ENCODE measurements around the gene PER1.

Gene PER1

DNA sequence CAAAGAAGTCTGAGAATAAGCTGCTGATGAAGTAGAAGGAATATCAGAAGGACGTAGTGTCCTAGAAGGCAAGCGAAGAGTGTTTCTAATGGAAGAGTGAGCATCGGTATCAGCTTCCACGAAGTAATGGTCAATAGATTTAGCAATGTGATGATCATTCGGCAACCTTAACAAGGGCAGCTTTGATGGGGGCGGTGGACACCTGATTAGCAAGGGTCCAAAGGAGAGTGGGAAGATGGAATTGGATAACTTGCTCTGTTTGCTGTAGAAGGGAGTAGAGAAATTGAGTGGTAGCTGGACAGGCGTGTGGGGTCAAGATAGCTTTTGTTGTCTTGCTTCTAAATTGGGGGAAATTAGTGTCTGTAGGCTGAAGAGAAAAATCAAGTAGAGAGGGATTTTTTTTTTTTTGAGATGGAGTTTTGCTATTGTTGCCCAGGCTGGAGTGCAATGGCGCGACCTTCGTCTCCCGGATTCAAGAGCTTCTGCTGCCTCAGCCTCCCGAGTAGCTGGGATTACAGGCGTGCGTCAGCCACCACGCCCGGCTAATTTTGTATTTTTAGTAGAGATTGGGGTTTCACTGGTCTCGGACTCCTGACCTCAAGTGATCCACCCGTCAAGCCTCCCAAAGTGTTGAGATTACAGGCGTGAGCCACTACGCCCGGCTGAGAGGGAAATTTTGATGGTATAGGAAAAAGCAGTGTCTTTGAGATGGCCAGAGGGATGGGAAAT is 14.4 kb downstream of the PER1 start:
- no peak for DNase-seq (ENCODE audit: low read depth)

DNA sequence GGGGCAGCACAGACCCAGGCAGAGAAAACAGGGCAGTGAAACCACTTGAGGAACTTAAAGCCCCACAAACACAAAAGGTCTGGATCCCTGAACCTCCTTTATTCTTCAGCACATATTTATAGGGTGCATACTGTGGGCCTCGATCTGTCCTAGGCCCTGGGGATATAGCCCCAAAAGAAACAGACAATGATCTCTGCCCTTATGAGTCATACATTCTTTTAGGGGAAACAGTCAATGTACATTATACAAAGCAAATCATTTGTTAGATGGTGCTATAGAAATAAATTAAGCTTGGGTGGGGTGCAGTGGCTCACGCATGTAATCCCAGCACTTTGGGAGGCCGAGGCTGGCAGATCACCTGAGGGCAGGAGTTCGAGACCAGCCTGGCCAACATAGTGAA is 18.3 kb downstream of the PER1 start:
- TF ChIP-seq, protein P1, sequence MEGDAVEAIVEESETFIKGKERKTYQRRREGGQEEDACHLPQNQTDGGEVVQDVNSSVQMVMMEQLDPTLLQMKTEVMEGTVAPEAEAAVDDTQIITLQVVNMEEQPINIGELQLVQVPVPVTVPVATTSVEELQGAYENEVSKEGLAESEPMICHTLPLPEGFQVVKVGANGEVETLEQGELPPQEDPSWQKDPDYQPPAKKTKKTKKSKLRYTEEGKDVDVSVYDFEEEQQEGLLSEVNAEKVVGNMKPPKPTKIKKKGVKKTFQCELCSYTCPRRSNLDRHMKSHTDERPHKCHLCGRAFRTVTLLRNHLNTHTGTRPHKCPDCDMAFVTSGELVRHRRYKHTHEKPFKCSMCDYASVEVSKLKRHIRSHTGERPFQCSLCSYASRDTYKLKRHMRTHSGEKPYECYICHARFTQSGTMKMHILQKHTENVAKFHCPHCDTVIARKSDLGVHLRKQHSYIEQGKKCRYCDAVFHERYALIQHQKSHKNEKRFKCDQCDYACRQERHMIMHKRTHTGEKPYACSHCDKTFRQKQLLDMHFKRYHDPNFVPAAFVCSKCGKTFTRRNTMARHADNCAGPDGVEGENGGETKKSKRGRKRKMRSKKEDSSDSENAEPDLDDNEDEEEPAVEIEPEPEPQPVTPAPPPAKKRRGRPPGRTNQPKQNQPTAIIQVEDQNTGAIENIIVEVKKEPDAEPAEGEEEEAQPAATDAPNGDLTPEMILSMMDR (IDR thresholded peaks at IDR 0.05; ENCODE audit: insufficient read depth, low read depth, low read length, missing control alignments): no peak
- DNase-seq (ENCODE audit: low read depth): no peak
- H3K4me3 ChIP-seq (ENCODE audit: low read depth, low read length): no peak overlapping the region

More for the DNA sequence above, 14.4 kb downstream of the PER1 start:
- H3K4me3 ChIP-seq (ENCODE audit: low read depth, low read length): peak overlapping the region; percentile 77
- TF ChIP-seq, protein P1 (IDR thresholded peaks at IDR 0.05; ENCODE audit: insufficient read depth, low read depth, low read length, missing control alignments): no peak

DNA sequence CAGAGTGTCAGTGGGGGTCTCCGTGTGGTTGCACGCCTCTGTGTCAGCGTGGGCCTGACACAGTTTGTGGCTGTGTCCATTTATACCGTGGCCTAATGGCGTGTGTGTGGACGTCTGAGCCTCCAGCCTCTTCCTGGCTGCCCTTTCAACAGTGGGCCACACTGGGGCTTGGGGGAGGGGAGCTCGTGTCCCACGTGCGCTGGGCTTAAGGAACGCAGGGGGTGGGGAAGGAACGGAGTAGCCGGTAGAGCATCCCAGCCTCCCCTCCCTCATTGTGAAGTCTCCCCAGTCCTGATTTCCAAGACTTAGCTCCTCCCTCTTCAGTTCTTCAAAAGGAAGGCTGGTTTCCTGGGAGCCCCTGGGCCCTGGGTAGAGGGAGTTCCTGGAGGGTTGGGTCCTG is 18.8 kb downstream of the PER1 start:
- no peak for DNase-seq (ENCODE audit: low read depth)
- H3K4me3 ChIP-seq (ENCODE audit: low read depth, low read length): no peak overlapping the region
- TF ChIP-seq, protein P1 (IDR thresholded peaks at IDR 0.05; ENCODE audit: insufficient read depth, low read depth, low read length, missing control alignments): no peak

DNA sequence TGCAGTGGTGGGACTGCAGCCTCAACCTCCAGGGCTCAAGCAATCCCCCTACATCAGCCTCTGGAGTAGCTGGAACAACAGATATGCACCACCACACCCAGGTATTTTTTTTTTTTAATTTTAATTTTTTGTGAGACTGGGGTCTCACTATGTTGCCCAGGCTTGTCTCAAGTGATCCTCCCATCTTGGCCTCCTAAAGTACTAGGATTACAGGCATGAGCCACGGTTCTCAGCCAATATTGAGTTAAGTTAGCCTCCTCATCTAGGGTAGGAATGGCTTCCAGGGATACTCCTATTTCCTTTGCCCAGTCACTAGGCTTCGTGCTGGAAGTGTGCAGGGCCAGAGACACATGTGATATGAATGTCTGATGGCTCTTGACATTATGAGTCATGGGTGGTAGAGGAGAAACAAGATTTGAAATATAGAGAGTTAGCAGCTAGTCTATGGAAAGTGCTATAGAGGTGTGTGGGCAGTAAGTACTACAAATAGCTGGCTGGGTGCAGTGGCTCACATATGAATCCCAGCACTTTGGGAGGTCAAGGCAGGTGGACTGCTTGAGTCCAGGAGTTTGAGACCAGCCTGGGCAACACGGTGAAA is 20.3 kb downstream of the PER1 start:
- DNase-seq (ENCODE audit: low read depth): no peak
- TF ChIP-seq, protein P1 (IDR thresholded peaks at IDR 0.05; ENCODE audit: insufficient read depth, low read depth, low read length, missing control alignments): no peak

DNA sequence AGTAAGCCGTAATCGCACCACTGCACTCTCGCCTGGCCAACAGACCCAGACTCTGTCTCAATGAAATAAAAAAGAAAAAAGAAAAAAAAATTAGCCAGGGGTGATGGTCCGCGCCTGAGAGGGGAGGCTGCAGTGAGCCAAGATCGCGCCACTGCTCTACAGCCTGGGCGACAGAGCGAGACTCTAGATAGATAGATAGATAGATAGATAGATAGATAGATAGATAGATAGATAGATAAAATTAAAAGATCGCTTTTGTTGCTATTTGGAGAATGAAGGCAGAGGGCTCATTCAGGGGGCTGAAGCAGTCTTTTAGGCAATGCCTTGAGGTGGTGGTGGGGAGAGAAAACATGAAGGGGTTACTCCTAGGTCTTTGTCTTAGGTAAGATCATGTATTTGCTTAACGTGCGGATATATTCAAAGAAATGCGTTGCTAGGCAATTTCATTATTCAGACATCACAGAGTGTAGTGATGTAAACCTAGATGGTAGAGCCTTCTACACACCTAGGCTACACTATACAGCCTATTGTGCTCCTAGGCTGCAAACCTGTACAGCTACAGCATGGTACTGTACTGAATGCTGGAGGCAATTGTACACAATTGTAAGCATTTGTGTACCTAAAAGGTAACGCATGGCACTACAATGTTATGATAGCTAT is 23.9 kb downstream of the PER1 start:
- DNase-seq (ENCODE audit: low read depth): no peak
- TF ChIP-seq, protein P1 (IDR thresholded peaks at IDR 0.05; ENCODE audit: insufficient read depth, low read depth, low read length, missing control alignments): no peak
- no peak overlapping the region for H3K4me3 ChIP-seq (ENCODE audit: low read depth, low read length)

More for the DNA sequence above, 20.3 kb downstream of the PER1 start:
- no peak overlapping the region for H3K4me3 ChIP-seq (ENCODE audit: low read depth, low read length)

DNA sequence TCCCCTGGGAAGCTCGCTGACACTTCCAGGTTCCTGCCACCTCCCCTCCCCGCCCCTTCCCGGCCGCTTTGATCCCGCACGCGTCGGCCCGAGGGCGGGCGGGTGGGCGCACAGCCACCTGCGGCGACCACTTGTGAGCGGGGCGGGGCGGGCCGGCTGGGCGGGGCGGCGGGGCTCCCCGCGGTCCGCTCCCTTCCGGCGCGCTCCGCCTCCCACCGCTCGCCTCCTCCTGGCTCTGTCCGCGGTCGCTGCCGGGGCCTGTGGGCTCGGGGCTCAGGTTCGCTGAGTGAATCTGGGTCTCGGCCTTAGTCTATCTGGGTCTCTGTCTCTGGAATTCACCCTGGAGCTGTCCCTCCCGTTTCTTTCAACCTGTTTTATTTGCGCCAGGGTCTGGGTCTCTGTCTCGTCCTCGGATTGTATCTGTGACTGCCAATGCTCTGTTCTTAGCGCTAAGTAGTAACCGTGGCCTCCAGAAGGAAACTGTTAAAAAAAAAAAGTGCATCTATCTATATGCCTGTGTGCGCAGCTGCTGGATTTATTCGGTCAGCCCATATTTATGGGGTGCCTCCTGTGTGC is 25.6 kb downstream of the PER1 start:
- H3K4me3 ChIP-seq (ENCODE audit: low read depth, low read length): peak overlapping the region; percentile 77
- TF ChIP-seq, protein P1 (IDR thresholded peaks at IDR 0.05; ENCODE audit: insufficient read depth, low read depth, low read length, missing control alignments): no peak
- DNase-seq (ENCODE audit: low read depth): peak; percentile 57
